ENCODE measurements around the gene ZNF221.

DNA sequence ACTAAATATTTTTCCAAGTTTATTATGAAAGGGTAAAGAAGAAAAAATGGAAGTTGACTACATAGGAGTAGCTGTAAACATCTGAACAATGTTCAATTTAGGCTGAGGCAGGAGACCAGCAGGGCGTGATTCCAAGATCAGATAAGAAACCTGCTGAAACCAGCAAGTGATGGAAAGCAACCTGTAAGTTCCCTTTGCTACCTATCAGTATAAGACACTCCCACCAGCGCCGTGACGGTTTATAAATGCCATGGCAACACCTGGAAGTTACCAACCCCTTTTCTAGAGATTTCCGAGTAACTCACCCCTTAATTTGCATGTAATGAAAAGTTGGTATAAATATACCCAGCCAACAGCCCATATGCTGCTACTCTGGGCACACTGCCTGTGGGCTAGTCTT lies 14.8 kb upstream of the ZNF221 start:
- TF ChIP-seq, protein P1, sequence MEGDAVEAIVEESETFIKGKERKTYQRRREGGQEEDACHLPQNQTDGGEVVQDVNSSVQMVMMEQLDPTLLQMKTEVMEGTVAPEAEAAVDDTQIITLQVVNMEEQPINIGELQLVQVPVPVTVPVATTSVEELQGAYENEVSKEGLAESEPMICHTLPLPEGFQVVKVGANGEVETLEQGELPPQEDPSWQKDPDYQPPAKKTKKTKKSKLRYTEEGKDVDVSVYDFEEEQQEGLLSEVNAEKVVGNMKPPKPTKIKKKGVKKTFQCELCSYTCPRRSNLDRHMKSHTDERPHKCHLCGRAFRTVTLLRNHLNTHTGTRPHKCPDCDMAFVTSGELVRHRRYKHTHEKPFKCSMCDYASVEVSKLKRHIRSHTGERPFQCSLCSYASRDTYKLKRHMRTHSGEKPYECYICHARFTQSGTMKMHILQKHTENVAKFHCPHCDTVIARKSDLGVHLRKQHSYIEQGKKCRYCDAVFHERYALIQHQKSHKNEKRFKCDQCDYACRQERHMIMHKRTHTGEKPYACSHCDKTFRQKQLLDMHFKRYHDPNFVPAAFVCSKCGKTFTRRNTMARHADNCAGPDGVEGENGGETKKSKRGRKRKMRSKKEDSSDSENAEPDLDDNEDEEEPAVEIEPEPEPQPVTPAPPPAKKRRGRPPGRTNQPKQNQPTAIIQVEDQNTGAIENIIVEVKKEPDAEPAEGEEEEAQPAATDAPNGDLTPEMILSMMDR (optimal IDR thresholded peaks at IDR 0.05 in 1 of 3, IDR thresholded peaks at IDR 0.05 in 1 of 3, conservative IDR thresholded peaks at IDR 0.05 in 1 of 3; ENCODE audit: extremely low read depth in 1 of 3, insufficient read depth in 2 of 3, low read length in 3 of 3) = no peak
- no peak for TF ChIP-seq EZH2 (IDR thresholded peaks at IDR 0.05; ENCODE audit: low read length)

Measured in keratinocyte (primary cell).